ENCODE measurements around the gene FBRSL1. TPM values are rescaled to one million over a fixed set of nuclear protein-coding genes. Genes with fewer than 3 reads are reported as not detected.

FBRSL1 gene
- total RNA-seq, 2 experiments from 2014 or later: 38.8 to 41.7 TPM

DNA sequence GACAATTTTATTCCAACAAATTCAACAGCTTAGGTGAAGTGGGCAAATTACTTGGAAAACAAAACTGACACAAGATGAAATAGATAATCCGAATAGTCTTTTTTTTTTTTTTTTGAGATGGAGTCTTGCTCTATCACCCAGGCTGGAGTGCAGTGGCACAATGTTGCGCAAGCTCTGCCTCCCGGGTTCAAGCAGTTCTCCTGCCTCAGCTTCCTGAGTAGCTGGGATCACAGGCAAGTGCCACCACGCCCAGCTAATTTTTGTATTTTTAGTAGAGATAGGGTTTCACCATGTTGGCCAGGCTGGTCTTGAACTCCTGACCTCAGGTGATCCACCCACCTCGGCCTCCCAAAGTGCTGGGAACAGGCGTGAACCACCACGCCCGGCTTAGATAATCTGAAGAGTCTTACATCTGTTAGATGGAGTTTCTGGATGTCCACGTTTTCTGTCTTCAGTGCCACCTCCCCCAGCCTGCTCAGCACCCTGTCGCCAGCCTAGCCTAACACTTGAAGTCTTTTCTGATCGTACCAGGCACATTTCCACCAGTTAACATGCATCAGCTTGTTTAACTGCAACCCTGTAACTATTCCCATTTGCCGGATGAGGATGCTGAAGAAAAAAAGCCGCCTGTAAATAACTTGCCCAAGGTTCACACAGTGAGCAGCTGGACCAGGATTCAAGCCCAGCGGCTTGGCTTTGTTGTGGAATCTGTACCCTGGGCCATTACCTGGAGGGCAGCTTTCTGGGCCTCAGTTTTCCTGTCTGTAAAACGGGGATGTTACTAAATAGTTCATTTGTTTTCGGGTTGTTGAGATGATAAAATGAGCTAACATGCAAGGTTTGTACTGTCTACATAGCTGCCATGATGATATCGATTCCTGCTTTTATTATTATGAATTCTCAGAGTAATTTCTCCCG is 26.4 kb downstream of the FBRSL1 start:
- POLR2A ChIA-PET: interaction anchor here (0.7 kb wide), 1 partner anchor 466 kb away, joined by 4 read pairs; no protein-coding TSS in a partner anchor
- H3K36me3 Mint-ChIP-seq: peaks cover 25% of the 10 kb centered on the region
- H3K27me3 Mint-ChIP-seq: no peaks in the 10 kb centered on the region
- H3K4me3 Mint-ChIP-seq: no peak overlapping the region
- CTCF ChIA-PET: interaction anchor here (1.1 to 2.7 kb wide), 3 partner anchors 7 to 102 kb away, joined by 4 to 19 read pairs (median 11); no protein-coding TSS in a partner anchor
- intact Hi-C loops (cut with micrococcal nuclease): no loop called here
- no peak overlapping the region for H3K27ac Mint-ChIP-seq
- no peak for DNase-seq
- H3K4me1 Mint-ChIP-seq (ENCODE audit: low read depth): peaks cover 5% of the 10 kb centered on the region
- peaks cover 13% of the 10 kb centered on the region for H3K9me3 Mint-ChIP-seq

DNA sequence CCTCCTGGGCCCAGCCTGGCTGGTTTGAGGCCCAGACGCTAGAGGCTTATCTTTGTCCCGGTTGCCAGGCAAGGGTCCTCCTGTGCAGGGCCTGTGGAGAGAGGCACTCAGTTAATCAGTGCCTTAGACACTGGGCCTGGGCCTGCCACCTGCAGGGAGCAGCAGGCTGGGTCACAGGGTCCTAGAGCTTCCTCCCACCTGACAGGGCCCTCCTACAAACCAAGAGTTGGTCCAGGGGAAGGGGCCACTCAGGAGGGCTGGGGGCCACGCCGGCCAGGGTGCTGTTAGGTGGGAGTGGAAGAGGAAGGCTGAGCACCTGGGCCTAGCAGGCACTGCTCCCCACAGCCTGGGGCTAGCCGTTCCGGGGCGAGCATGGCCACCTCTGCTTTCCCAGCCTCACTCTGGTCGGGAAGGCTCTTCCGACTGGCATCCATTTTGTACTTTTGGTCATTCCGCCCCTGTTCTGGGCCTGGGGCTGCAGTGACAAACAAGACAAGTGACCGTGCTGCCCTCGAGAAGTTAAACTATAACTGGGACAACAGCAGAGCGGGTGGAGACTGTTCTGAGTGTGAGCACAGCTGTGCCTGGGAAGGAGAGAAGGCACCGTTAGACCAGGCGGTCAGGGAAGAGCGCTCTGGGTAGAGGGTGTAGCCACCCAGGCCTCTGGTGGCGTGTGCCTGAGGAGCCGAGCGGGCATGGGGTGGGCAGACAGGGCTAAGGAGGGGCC is 27.2 kb downstream of the FBRSL1 start:
- intact Hi-C loops (cut with micrococcal nuclease): no loop called here
- Mint-ChIP-seq H3K36me3 (peaks cover 25% of the 10 kb centered on the region), H3K4me1 (ENCODE audit: low read depth) (peaks cover 5% of the 10 kb centered on the region), H3K4me3 (no peak overlapping the region), H3K9me3 (peaks cover 13% of the 10 kb centered on the region), H3K27me3 (no peaks in the 10 kb centered on the region), H3K27ac (no peak overlapping the region)
- no peak for DNase-seq
- CTCF ChIA-PET: interaction anchor here (2.1 kb wide), 1 partner anchor 102 kb away, joined by 11 read pairs; no protein-coding TSS in a partner anchor
- POLR2A ChIA-PET: no interaction called here

DNA sequence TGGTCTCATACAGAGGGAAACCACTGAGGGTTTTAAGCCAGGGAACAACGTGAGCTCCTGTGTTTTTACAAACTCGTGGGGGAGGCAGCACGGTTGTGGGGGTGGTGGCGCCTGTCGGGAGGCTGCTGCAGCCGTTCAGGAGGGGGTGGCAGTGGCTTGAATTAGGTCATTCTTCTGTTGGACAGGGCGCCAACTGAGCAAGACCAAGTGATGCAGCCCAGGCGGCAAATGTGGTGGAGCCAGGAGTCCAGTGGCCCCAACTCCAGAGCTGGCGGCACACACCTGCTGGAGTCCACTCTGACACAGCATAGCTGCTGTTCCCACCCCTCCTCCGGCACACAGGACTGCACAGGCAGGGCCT is 27.8 kb downstream of the FBRSL1 start:
- Mint-ChIP-seq H3K27ac (no peak overlapping the region), H3K4me3 (no peak overlapping the region), H3K36me3 (peaks cover 25% of the 10 kb centered on the region), H3K4me1 (ENCODE audit: low read depth) (peaks cover 5% of the 10 kb centered on the region), H3K9me3 (peaks cover 13% of the 10 kb centered on the region), H3K27me3 (no peaks in the 10 kb centered on the region)
- intact Hi-C loops (cut with micrococcal nuclease): no loop called here
- POLR2A ChIA-PET: no interaction called here
- no peak for DNase-seq
- CTCF ChIA-PET: no interaction called here

DNA sequence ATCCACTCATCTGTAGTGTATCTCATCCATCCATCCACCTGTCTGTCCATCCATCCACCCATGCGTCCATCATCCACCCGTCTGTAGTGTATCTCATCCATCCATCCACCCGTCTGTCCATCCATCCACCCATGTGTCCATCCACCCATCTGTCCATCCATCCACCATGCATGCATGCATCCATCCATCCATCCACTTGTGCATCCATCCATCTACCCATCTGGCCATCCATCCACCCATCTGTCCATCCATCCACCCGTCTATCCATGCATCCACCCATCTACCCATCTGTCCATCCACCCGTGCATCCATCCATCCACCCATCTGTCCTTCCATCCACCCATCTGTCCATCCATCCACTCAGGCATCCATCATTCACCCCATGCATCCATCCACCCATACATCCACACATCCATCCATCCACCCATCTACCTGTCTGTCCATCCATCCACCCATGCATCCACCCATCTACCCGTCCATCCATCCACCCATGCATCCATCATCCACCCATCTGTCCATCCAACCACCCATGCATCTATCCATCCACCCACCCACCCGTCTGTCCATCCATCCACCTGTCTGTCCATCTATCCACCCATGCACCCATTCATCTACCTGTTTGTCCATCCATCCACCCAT is 28.5 kb downstream of the FBRSL1 start:
- Mint-ChIP-seq H3K4me3 (no peak overlapping the region), H3K9me3 (peaks cover 13% of the 10 kb centered on the region), H3K27ac (no peak overlapping the region), H3K36me3 (peaks cover 25% of the 10 kb centered on the region), H3K27me3 (no peaks in the 10 kb centered on the region), H3K4me1 (ENCODE audit: low read depth) (peaks cover 5% of the 10 kb centered on the region)
- CTCF ChIA-PET: interaction anchor here (0.8 to 1.2 kb wide), 4 partner anchors 96 to 365 kb away, joined by 3 to 5 read pairs (median 4); no protein-coding TSS in a partner anchor
- DNase-seq: no peak
- intact Hi-C loops (cut with micrococcal nuclease): no loop called here
- POLR2A ChIA-PET: no interaction called here

DNA sequence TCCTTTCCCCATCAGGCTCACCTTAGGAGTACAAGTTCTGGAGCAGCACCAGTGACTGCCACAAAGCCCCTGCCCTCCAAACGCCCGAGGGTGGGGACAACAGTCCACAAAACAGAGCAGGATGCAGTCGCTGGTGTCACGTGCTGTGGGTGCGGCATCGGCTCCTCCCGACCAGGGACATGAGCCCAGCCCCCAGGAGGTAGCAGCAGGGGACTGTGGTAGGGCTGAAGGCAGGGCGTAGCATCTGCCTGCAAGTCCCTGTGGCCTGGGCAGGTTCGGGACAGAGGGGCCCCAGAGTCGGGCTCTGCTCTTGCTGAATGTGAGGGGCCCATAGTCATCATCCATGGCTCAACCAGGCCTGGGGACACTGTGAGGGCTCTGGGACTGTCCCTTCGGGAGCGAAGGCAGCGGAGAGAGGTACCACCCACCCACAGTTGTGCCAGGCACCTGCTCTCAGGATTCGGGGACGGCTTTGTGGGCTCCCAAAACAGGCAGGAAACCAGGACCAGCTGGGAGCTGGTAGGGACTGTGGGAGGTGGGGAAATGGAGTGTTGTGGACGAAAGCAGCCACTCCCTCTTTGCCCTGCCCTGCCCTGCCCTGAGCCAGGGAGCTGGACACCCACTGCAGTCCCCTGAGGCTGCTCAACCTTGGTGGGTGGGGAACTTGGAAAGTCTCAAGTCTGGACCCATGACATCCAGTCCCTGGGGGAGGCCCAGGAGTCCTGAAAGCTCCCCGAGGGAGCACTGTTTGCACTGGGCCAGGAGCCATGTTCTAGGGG is 30.7 kb downstream of the FBRSL1 start:
- peaks cover 13% of the 10 kb centered on the region for H3K9me3 Mint-ChIP-seq
- no peak overlapping the region for H3K4me3 Mint-ChIP-seq
- H3K36me3 Mint-ChIP-seq: peaks cover 21% of the 10 kb centered on the region
- H3K27me3 Mint-ChIP-seq: no peaks in the 10 kb centered on the region
- intact Hi-C loops (cut with micrococcal nuclease): loop anchor here (10.0 kb wide), 1 partner anchor 56 kb away; no protein-coding TSS in a partner anchor
- H3K4me1 Mint-ChIP-seq (ENCODE audit: low read depth): peaks cover 5% of the 10 kb centered on the region
- H3K27ac Mint-ChIP-seq: no peak overlapping the region
- ChIA-PET POLR2A (no interaction called here), CTCF (interaction anchor here (5.0 kb wide), 1 partner anchor 106 kb away, joined by 61 read pairs; no protein-coding TSS in a partner anchor)
- no peak for DNase-seq

DNA sequence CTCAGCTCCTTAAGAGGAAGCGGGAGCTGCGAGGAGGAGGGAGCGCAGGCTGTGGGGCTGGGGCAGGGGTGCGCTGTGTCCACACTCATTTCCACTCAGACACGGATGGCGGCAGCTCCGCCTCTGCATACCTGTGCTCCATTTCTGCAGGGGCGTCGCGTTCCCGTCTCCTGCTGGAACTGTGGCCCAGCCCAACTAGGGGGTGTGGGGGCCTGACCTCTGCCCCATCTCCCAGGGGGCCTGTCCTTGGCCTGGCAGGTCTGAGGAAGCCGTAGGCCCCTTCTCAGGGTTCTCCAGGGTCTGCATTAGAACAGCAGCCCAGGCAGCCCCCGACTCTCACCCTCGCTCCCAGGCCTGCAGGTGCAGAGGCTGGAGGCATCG is 31.2 kb downstream of the FBRSL1 start:
- peaks cover 13% of the 10 kb centered on the region for H3K9me3 Mint-ChIP-seq
- CTCF ChIA-PET: interaction anchor here (5.0 kb wide), 1 partner anchor 106 kb away, joined by 61 read pairs; no protein-coding TSS in a partner anchor

DNA sequence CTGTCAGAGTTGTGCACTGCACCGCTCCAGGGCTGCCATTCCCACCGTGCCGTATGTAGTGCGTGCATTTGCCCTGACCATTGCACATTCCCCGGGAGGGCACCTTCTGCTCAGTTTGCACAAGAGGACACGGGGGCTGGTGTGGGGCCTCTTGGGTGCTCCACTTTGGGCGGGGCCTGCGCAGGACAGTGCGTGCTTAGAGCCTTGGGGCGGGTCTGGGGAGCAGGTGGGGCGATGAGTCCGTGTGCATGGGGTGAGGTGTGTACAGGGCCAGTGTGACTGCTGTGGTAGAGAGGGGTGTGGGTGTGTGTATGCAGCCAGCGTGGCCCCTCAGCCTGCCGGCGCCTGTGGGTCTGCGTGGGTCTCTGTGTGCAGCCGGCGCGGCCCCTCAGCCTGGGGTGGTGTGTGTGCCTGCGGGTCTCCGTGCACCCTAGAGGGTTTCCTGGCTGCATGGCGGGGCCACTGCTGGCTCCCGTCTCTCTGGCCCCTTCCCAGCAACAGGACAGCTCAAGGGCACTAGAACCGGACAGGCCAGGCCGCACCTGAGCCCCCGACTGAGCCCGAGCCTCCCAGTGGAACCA is 31.9 kb downstream of the FBRSL1 start:
- H3K4me1 Mint-ChIP-seq (ENCODE audit: low read depth): peaks cover 5% of the 10 kb centered on the region
- intact Hi-C loops (cut with micrococcal nuclease): loop anchor here (10.0 kb wide), 1 partner anchor 57 kb away; no protein-coding TSS in a partner anchor

More for the DNA sequence above, 31.2 kb downstream of the FBRSL1 start:
- intact Hi-C loops (cut with micrococcal nuclease): loop anchor here (10.0 kb wide), 1 partner anchor 56 kb away; no protein-coding TSS in a partner anchor
- no peak for DNase-seq
- POLR2A ChIA-PET: no interaction called here
- no peak overlapping the region for H3K27ac Mint-ChIP-seq
- H3K27me3 Mint-ChIP-seq: no peaks in the 10 kb centered on the region
- H3K4me3 Mint-ChIP-seq: no peak overlapping the region
- peaks cover 5% of the 10 kb centered on the region for H3K4me1 Mint-ChIP-seq (ENCODE audit: low read depth)
- H3K36me3 Mint-ChIP-seq: peaks cover 18% of the 10 kb centered on the region

DNA sequence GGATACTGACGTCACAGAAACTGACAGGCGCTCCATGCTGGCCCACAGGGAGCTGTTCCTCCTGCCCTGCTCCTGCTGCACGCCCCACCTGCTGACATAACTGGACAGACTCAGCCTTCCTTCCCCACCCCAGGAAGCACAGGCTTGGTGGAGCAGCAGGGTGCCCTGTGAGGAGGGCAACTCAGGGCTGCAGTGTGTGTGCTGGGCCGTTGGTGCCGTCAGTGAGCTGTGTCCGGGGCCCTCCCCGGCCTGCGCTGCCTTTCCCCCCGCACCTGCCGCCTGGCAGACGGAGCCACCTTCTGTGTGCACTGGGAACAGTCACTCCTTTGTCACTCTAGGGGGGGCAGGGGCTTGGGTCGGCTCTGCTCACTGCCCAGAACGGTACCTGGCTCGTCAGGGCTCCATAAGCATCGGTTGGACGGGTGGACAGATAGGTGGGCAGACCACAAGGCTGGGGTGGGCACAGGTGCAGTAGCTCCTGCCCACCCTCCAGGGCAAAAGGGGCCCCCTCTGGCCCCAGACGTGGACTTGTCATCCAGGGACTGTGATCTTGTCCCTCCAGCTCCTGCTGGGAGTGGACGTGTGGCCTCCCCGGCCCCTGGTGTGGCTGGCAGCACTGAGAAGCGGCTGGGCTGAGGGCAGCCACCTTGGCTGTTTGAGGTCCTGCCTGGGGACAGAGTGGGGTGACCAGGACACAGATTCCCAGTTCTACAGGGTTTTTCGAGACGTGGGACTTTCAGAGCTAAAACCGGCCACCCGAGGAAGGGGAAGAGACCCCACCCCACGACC is 32.8 kb downstream of the FBRSL1 start:
- peaks cover 5% of the 10 kb centered on the region for H3K4me1 Mint-ChIP-seq (ENCODE audit: low read depth)

More for the DNA sequence above, 31.9 kb downstream of the FBRSL1 start:
- ChIA-PET CTCF (interaction anchor here (1.0 to 5.0 kb wide), 7 partner anchors 31 to 368 kb away, joined by 3 to 61 read pairs (median 6); no protein-coding TSS in a partner anchor), POLR2A (no interaction called here)
- Mint-ChIP-seq H3K27me3 (no peaks in the 10 kb centered on the region), H3K4me3 (no peak overlapping the region), H3K27ac (no peak overlapping the region), H3K36me3 (peaks cover 18% of the 10 kb centered on the region), H3K9me3 (peaks cover 13% of the 10 kb centered on the region)
- DNase-seq: no peak

DNA sequence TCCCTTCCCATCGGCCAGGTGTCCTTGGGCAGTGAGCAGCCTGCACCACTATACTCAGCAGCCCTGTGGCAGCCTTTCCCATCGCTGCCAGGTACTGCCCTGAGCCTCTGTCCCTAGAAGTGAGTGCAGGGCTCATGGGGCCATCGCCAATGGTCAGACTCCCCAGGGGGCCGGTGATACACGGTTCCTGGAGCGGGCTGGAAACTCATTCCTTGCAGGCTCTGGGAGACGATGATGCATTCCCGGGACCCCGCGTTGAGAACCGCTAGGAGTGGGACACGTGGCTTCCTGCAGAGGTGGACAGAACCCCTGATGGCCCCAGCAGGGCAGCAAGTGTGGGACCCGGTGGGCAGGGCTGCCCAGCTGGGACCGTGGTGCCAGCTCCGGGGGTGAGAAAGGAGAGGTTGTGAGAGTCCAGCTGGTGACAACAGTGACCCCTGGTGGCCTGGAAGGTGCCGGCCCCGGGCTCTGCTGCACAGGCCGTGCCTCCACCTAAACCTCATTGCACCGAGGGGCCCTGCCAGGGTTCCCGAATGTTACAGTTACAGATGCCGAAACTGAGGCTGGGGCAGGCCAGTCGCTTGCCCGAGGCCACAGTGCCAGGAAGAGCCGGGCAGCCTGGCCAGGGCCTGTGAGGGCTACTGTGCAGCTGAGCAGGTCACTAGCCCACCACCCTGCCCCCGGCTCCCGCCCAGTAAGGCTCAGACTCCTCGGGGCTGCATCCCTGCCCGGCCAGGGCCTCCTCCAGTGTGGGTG is 33.8 kb downstream of the FBRSL1 start:
- intact Hi-C loops (cut with micrococcal nuclease): loop anchor here (1.0 to 10.0 kb wide), 2 partner anchors 59 to 108 kb away; no protein-coding TSS in a partner anchor
- DNase-seq: peak; percentile 81
- Mint-ChIP-seq H3K4me3 (no peak overlapping the region), H3K27me3 (no peaks in the 10 kb centered on the region), H3K27ac (no peak overlapping the region), H3K36me3 (peaks cover 6% of the 10 kb centered on the region), H3K4me1 (ENCODE audit: low read depth) (peaks cover 2% of the 10 kb centered on the region), H3K9me3 (peaks cover 6% of the 10 kb centered on the region)
- POLR2A ChIA-PET: no interaction called here
- CTCF ChIA-PET: interaction anchor here (0.6 to 5.0 kb wide), 19 partner anchors 9 to 125 kb away, joined by 3 to 61 read pairs (median 5); no protein-coding TSS in a partner anchor

More for the DNA sequence above, 32.8 kb downstream of the FBRSL1 start:
- peaks cover 13% of the 10 kb centered on the region for H3K9me3 Mint-ChIP-seq
- no peak overlapping the region for H3K27ac Mint-ChIP-seq
- DNase-seq: no peak
- H3K27me3 Mint-ChIP-seq: no peaks in the 10 kb centered on the region
- peaks cover 15% of the 10 kb centered on the region for H3K36me3 Mint-ChIP-seq
- no peak overlapping the region for H3K4me3 Mint-ChIP-seq
- intact Hi-C loops (cut with micrococcal nuclease): loop anchor here (1.0 to 10.0 kb wide), 2 partner anchors 58 to 107 kb away; no protein-coding TSS in a partner anchor
- ChIA-PET POLR2A (no interaction called here), CTCF (interaction anchor here (0.9 to 5.0 kb wide), 13 partner anchors 8 to 369 kb away, joined by 3 to 61 read pairs (median 6); no protein-coding TSS in a partner anchor)

DNA sequence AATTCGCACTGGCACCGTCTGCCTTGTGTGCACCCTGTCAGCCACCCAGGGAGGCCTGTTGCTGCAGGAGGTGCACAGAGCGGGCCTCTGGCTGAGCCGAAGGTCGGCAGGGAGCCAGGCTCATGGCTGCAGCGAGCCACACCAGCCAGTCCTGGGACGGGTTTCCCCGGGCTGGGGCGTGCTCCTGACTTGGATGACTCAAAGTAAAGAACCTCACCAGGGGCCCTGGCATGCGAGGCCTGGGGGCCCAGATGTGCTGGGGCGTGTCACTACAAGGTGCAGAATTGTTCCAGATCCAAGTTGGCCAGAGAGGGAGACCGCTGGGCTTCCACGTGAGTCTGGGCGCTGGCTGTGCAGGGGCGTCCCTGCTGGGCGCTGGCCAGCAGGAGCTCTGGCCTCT is 34.5 kb downstream of the FBRSL1 start:
- no peak for DNase-seq
- Mint-ChIP-seq H3K27ac (no peak overlapping the region), H3K4me3 (no peak overlapping the region), H3K36me3 (no peaks in the 10 kb centered on the region), H3K9me3 (no peaks in the 10 kb centered on the region), H3K27me3 (no peaks in the 10 kb centered on the region), H3K4me1 (ENCODE audit: low read depth) (peaks cover 2% of the 10 kb centered on the region)
- ChIA-PET POLR2A (no interaction called here), CTCF (interaction anchor here (0.6 to 5.0 kb wide), 12 partner anchors 9 to 136 kb away, joined by 3 to 61 read pairs (median 6); no protein-coding TSS in a partner anchor)
- intact Hi-C loops (cut with micrococcal nuclease): loop anchor here (10.0 kb wide), 1 partner anchor 60 kb away; no protein-coding TSS in a partner anchor
